HepG2 (cell line): ENCODE data around the gene MAT2A. TPM values are rescaled to one million over a fixed set of nuclear protein-coding genes. Genes with fewer than 3 reads are reported as not detected.

ENCODE experiments used
- AFF4 ChIP-seq: sonication (generic); formaldehyde crosslinking; IDR thresholded peaks from 2 replicates; pipeline ENCODE4 v1.4.0; 2020; ENCODE audit warnings: missing genetic modification reagents
- ATF2 ChIP-seq: sonication (generic); formaldehyde crosslinking; IDR thresholded peaks from 2 replicates; pipeline ENCODE4 v1.4.0; 2020; ENCODE audit warnings: missing genetic modification reagents
- PHF21A ChIP-seq: sonication (generic); formaldehyde crosslinking; IDR thresholded peaks from 2 replicates; pipeline ENCODE4 v1.5.0; 2020; ENCODE audit warnings: mild to moderate bottlenecking, missing genetic modification reagents
- PREB ChIP-seq: sonication (generic); formaldehyde crosslinking; IDR thresholded peaks from 2 replicates; pipeline ENCODE4 v1.4.0; 2020; ENCODE audit warnings: missing genetic modification reagents
- REST ChIP-seq, 2 experiments: IDR thresholded peaks; 2 replicates each; pipeline ENCODE4 v1.6.1; 2011 to 2012; ENCODE audit warnings: low read length in 2 of 2, borderline replicate concordance in 1 of 2, low read depth in 1 of 2, mild to moderate bottlenecking in 1 of 2, moderate library complexity in 1 of 2
- SMARCC2 ChIP-seq: fragments of 450-650 bp; IDR thresholded peaks from 2 replicates; pipeline ENCODE4 v1.6.1; 2017; ENCODE audit warnings: antibody characterized with exemption, mild to moderate bottlenecking
- SMC3 ChIP-seq: IDR thresholded peaks from 2 replicates; pipeline ENCODE4 v1.6.1; 2011; ENCODE audit warnings: low read length, improper control_type of control experiment
- SOX5 ChIP-seq: IDR thresholded peaks from 2 replicates; pipeline ENCODE4 v1.6.1; 2016; ENCODE audit warnings: borderline replicate concordance
- ZFP36 ChIP-seq: fragments of 150-350 bp; IDR thresholded peaks from 2 replicates; pipeline ENCODE4 v1.6.1; 2018; ENCODE audit warnings: borderline replicate concordance, low read length, low read depth; ENCODE audit not compliant: partially characterized antibody
- ZNF281 ChIP-seq: sonication (generic); formaldehyde crosslinking; IDR thresholded peaks from 2 replicates; pipeline ENCODE4 v1.4.0; 2020; ENCODE audit warnings: missing genetic modification reagents, borderline replicate concordance
- ZNF564 ChIP-seq: sonication (generic); formaldehyde crosslinking; IDR thresholded peaks from 2 replicates; pipeline ENCODE4 v1.8.1; 2023; ENCODE audit warnings: mild to moderate bottlenecking, missing genetic modification reagents
- ZNF570 ChIP-seq: sonication (generic); formaldehyde crosslinking; IDR thresholded peaks from 2 replicates; pipeline ENCODE4 v1.4.0; 2020; ENCODE audit warnings: mild to moderate bottlenecking, missing genetic modification reagents, borderline replicate concordance
- ZNF580 ChIP-seq: IDR thresholded peaks from 2 replicates; pipeline ENCODE4 v1.6.1; 2016; ENCODE audit warnings: low read depth, borderline replicate concordance
- polyA plus RNA-seq, 8 experiments: library from polyadenylated mRNA; depleted of rRNA in 3 of 8; stranded (reverse) in 7 of 8; unstranded in 1 of 8; fragments of >200 nt; fragmentation: Illumina TruSeq in 4 of 8; extraction: Trizol in 4 of 8; gene quantifications; 2 replicates each; pipeline versions ENCODE4 v1.2.1 to v1.2.3, GENCODE V29; 2011 to 2016; ENCODE audit warnings: low read depth in 4 of 8, missing spikeins in 1 of 8, mixed read lengths in 1 of 8; ENCODE audit not compliant: insufficient read depth in 1 of 8
- total RNA-seq, 5 experiments: library from RNA; depleted of rRNA; stranded (reverse); fragments of >200 nt; fragmentation: Illumina TruSeq; extraction: Trizol; gene quantifications; 2 replicates each; pipeline ENCODE4 v1.2.3, GENCODE V29; 2016; ENCODE audit warnings: low read depth in 1 of 5

Gene MAT2A
- total and polyA plus RNA-seq, 2 of the 13 experiments (the other 11 are each of a cell fraction or from before 2014, with no cell fraction given), result 155 to 331 TPM

- TF ChIP-seq PHF21A (CRISPR knock-in tag) (peak; percentile 92), SMC3 (no peak; the same call in 1 of the 2 replicates), SOX5 (CRISPR knock-in tag) (peak; percentile 65), ZNF281 (CRISPR knock-in tag) (0 out of 2 replicates have a peak, but pooled peaks have one; percentile 20), ZFP36 (no peak), ZNF580 (CRISPR knock-in tag) (peak; percentile 85; the same call in 1 of the 2 replicates), SMARCC2 (no peak), AFF4 (CRISPR knock-in tag) (peak; percentile 71; the same call in 1 of the 2 replicates), REST (IDR thresholded peaks at IDR 0.05; ENCODE audit: borderline replicate concordance in 1 of 2, low read depth in 1 of 2, low read length in 2 of 2) (peak in 1 of 2 experiments; percentile 64; a peak in 1 of 4 replicates), PREB (no peak), ATF2 (peak; percentile 69; the same call in 1 of the 2 replicates), ZNF570 (CRISPR knock-in tag) (no peak), ZNF564 (no peak; the same call in 1 of the 2 replicates)
Observed at GRCh38 chr2:85561280-85562212, 22.6 kb downstream of the MAT2A start, which contains the start of gene GGCX (continued).
